HG02981 (cell line): ENCODE results near the gene RPL14.

Experiments used
- ATAC-seq: cut with Tn5 transposase; IDR thresholded peaks from one replicate; pipeline ENCODE4 v1.9.1; 2021; ENCODE audit warnings: mild to moderate bottlenecking, moderate library complexity; ENCODE audit not compliant: unreplicated experiment

RPL14 gene

GRCh38 chr3:40518067-40518466 is 60.9 kb downstream of the RPL14 start:
- no peak for ATAC-seq
